HAP-1 (cell line): Measurements from ENCODE around the gene PITPNM3.
A peak's percentile ranks its signal among the peaks of the same experiment; 100 is the strongest.
"Not testable (repeated sequence)": the region's sequence is repeated elsewhere in the genome, so short reads cannot be mapped to it uniquely, and the experiment has no call there.

ENCODE experiments used
- DNase-seq, 2 experiments: peaks; one replicate each; pipeline ENCODE4 v3.0.0-alpha.2; 2016 to 2020; ENCODE audit warnings: low spot score in 2 of 2
- H3K27me3 ChIP-seq: fragments of 250-450 bp; sonication (Bioruptor Pico); 2 replicates; pipeline ENCODE4 v1.5.1; 2020; ENCODE audit warnings: low read depth, mild to moderate bottlenecking, moderate library complexity
- H3K36me3 ChIP-seq: fragments of 250-450 bp; sonication (Bioruptor Pico); replicated peaks from 2 replicates; pipeline ENCODE4 v1.5.1; 2020; ENCODE audit warnings: mild to moderate bottlenecking
- H3K4me1 ChIP-seq: fragments of 250-450 bp; sonication (Bioruptor Pico); 2 replicates; pipeline ENCODE4 v1.5.1; 2020; ENCODE audit warnings: mild to moderate bottlenecking
- H3K4me3 ChIP-seq: fragments of 250-450 bp; sonication (Bioruptor Pico); 2 replicates; pipeline ENCODE4 v1.5.1; 2020; ENCODE audit warnings: mild to moderate bottlenecking, moderate library complexity
- H3K9me3 ChIP-seq: fragments of 250-450 bp; sonication (Bioruptor Pico); 2 replicates; pipeline ENCODE4 v1.5.1; 2020; ENCODE audit warnings: mild to moderate bottlenecking, moderate library complexity
- in situ Hi-C: fragments of 300-500 bp; cut with MboI; formaldehyde crosslinking; loops from 3 replicates; pipeline ENCODE4 v1.14.3; 2020; ENCODE audit warnings: low sequenced_read_pairs, inconsistent platforms, mixed read lengths

PITPNM3 gene

DNA sequence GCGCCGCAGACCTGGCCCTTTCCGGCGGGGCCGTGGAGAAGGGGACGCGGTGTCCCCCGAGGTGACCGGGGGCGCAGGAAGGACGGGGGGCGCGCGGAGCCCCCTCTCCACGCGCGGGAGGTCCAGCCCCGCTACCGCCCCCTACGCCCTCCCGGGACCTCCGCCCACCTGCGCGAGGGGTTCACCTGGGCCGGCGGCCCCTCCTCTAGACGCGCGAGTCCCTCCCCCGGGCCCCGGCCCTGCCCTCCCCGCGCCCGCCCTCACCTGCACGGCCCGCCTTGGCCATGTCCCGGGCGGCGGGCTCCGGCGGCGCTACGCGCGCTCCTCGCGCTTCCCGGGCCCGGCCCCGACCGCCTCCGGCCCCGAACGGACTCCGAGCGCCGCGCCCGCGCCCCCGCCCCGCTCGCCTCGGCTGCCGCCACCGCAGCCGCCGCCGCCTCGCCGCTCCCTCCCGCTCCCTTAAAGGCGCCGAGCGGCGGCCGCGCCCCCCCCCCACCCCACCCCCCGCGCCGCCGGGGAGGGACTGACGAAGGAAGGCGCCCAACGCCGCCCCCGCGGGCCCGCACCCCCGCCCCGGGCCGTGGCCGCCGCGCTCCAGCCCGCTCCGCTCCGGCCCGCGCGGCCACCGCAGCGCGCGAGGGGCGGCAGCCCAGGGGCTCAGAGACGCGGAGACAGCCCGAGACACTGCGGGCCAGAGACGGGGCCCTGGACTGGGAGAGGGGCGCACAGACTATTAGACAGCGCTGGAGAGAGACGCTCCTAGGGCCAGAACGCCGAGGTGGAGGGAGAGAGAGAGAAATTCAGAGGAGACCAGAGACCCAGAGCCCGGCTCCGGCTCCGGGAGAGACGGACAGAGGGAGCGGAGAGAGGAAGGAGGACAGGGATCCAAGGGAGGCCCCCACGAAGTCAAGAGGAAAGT is at the start of gene PITPNM3:
TSS of gene PITPNM3 (minus strand) at position 435 of the 919 bp plus-strand sequence. CDS start at position 286, 149 bp downstream.
- no peak for DNase-seq
- Histone ChIP-seq H3K36me3 (no peaks in the 10 kb centered on the region), H3K27me3 (peaks cover 22% of the 10 kb centered on the region), H3K4me1 (no peaks in the 10 kb centered on the region), H3K4me3 (peak within 1 kb of the TSS; percentile 17), H3K9me3 (no peaks in the 10 kb centered on the region)
- in situ Hi-C loops = no loop called here

DNA sequence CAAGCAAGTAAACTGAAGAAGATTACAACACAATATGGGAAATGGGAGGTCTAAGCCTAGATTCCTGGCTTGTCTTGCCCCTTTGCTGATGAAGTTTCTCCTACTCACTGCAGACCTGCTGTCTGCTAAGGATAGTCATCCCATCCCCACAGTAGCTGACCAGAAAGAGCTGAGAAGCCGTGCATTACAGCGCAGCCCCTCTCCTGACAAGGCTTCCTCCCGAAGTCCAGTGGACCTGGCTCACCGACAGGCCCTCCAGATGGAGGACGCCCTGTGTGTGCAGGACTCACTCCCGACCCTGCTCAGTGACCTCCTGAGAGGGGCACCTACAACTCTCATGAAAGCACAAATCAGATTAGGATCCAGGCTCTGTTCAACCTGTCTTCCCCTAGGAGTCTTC is 48.8 kb upstream of the PITPNM3 start:
- H3K27me3 ChIP-seq = no peaks in the 10 kb centered on the region
- no peak for DNase-seq
- H3K9me3 ChIP-seq = no peaks in the 10 kb centered on the region

DNA sequence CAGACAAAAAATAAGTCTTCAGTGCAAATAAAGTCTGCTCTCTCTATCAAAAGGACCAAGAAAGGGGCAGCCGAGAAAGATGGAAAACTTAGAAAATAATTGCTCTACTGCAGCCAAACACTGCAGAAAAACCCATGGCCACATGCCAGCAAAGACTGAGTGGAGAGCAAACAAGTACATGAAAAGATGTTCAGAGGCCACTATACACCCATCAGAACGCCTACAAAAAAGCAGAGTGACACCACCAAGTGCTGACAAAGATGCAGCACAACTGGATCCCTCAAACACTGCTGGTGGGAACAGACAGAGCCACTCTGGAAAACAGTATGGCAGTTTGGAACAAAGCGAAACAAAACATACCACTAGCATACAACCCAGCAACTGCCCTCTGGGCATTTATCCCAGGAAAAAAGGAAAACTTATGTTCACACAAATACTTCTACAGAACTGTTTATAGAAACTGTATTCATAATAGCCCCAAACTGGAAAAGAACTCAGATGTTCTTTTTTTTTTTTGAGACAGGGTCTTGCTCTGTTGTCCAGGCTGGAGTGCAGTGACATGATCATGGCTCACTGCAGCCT is 47.5 kb upstream of the PITPNM3 start:
- Histone ChIP-seq H3K4me3 (no peak overlapping the region), H3K9me3 (no peaks in the 10 kb centered on the region), H3K36me3 (peaks cover 48% of the 10 kb centered on the region), H3K27me3 (no peaks in the 10 kb centered on the region), H3K4me1 (no peaks in the 10 kb centered on the region)
- in situ Hi-C loops = no loop called here
- DNase-seq = no peak

More for the DNA sequence above, 48.8 kb upstream of the PITPNM3 start:
- H3K4me3 ChIP-seq = no peak overlapping the region
- peaks cover 55% of the 10 kb centered on the region for H3K36me3 ChIP-seq
- in situ Hi-C loops = no loop called here
- no peaks in the 10 kb centered on the region for H3K4me1 ChIP-seq

DNA sequence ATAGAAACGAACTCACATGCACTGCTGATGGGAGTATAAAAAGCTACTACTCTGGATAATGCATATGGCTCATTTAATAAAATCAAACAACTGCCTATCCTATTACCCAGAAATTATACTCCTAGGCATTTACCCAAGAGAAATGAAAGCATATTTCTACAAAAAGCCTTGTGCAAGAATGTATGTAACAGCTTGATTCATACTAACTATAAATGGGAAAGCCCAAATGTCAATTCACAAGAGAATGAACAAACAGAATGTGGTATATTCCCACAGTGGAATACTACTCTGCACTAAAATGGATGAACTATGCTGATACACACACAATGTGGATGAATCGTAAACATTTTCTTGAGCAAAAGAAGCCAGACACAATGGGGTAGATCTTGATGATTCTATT is 45.8 kb upstream of the PITPNM3 start:
- Histone ChIP-seq H3K4me1 (no peaks in the 10 kb centered on the region), H3K36me3 (peaks cover 50% of the 10 kb centered on the region), H3K9me3 (no peaks in the 10 kb centered on the region), H3K4me3 (no peak overlapping the region), H3K27me3 (no peaks in the 10 kb centered on the region)
- no peak for DNase-seq
- in situ Hi-C loops = no loop called here

DNA sequence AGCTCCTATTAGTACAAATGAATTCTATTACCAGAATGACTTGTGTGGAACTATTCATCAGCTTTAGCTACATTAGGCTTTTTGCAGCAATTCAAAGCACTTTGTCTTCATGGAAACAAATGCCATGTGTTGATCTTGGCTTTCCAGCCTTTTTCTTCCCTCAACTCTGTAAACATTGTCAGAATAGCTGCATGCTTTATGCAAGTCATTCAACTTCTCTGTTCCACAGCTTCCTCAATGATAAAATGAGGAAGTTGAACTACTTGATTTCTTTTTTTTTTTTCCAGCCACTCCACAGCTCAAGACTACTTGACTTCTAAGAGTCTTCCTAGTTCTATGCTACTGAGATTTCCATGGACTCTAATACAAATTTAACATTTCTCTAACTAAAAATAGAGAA is 43.0 kb upstream of the PITPNM3 start:
- Histone ChIP-seq H3K9me3 (no peaks in the 10 kb centered on the region), H3K4me1 (no peaks in the 10 kb centered on the region), H3K36me3 (peaks cover 55% of the 10 kb centered on the region), H3K27me3 (no peaks in the 10 kb centered on the region), H3K4me3 (no peak overlapping the region)
- in situ Hi-C loops = no loop called here
- DNase-seq = no peak

DNA sequence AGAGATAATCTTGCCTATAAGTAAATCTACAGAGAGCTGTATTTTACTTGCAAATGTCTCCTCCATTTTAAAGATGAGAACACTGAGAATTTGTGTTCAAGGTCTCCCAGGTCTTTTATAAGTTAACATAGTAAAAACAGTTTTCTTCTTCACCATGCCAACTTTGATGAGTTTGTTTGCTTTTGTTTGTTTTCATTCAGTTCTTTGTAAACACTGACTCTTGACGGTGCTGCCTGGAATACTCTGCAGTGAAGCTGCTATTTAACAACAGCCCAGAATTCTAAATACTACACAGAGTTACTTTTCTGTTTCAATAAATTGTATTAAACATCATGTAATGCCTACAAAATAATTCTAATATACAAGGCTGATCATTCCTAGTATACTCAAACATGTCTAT is 41.4 kb upstream of the PITPNM3 start:
- Histone ChIP-seq H3K4me3 (no peak overlapping the region), H3K4me1 (no peaks in the 10 kb centered on the region), H3K36me3 (peaks cover 61% of the 10 kb centered on the region), H3K27me3 (no peaks in the 10 kb centered on the region), H3K9me3 (no peaks in the 10 kb centered on the region)
- no peak for DNase-seq
- in situ Hi-C loops = no loop called here

DNA sequence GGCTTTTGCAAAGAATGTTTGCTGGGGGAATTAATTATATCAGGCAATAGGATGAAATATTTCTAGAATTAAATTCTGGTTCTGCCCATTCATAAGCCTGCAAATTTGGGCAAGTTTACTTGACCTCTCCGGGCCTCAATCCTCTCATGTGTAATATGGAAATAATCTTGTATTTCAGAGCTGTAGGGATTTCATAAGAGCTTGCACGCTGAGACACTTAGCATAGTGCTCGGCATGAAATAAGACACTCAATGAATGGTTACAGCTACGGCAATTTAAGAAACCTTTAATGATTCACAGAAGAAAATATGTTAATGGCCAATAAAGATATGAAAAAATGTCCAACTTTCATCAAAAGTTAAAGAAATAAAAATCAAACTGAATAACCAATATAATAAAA is 40.6 kb upstream of the PITPNM3 start:
- no peak for DNase-seq
- no peaks in the 10 kb centered on the region for H3K4me1 ChIP-seq
- H3K4me3 ChIP-seq = no peak overlapping the region
- H3K27me3 ChIP-seq = no peaks in the 10 kb centered on the region
- in situ Hi-C loops = no loop called here
- peaks cover 59% of the 10 kb centered on the region for H3K36me3 ChIP-seq
- no peaks in the 10 kb centered on the region for H3K9me3 ChIP-seq

DNA sequence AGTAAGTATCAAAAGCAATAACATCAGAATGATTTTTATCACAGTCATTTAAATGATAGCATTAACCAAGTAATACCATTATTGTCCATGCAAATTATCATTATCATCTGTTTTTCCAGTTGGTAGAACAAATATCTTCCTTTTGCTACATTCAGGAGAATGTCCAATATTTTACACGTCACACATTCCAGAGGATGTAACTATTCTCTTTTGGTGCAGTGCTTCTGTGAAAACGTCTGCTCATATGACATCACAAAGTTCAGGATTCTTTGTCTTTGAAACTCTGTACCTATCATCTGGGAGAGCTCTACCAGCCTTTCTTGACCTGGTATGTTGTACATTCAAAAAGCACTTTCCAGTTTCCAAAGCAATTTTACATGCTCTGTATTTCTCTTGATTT is 40.2 kb upstream of the PITPNM3 start:
- H3K4me3 ChIP-seq = no peak overlapping the region
- H3K36me3 ChIP-seq = peaks cover 61% of the 10 kb centered on the region
- H3K9me3 ChIP-seq = no peaks in the 10 kb centered on the region
- in situ Hi-C loops = no loop called here
- DNase-seq = no peak
- no peaks in the 10 kb centered on the region for H3K27me3 ChIP-seq
- H3K4me1 ChIP-seq = no peaks in the 10 kb centered on the region

DNA sequence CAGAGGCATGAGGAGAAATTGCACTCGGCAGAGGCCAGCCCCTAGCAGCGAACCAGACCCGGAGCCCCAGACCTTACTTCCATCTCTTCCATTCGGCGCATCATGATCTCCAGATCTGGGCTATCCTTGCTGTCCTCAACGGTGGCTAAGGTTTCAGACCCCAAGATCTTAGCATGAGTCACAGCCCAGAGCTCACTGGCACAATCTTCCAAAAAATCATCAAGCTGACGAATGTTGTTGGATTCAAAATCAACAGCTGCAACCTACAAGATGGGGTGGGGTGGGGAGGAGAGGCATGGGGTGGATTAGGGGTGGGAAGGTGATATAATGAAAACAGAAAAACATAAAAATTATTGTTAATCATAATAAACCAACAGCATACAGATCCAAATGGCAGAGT is 39.7 kb upstream of the PITPNM3 start:
- DNase-seq = no peak
- Histone ChIP-seq H3K4me3 (no peak overlapping the region), H3K4me1 (no peaks in the 10 kb centered on the region), H3K9me3 (no peaks in the 10 kb centered on the region), H3K36me3 (peaks cover 62% of the 10 kb centered on the region), H3K27me3 (no peaks in the 10 kb centered on the region)
- in situ Hi-C loops = no loop called here

DNA sequence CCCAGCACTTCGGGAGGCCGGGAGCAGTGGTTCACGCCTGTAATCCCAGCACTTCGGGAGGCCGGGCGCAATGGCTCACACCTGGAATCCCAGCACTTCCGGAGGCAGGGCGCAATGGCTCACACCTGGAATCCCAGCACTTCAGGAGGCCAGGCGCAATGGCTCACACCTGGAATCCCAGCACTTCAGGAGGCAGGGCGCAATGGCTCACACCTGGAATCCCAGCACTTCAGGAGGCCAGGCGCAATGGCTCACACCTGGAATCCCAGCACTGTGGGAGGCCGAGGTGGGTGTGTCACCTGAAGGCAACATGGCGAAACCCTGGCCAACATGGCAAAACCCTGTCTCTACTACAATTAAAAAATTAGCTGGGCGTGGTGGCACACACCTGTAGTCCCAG is 37.0 kb upstream of the PITPNM3 start:
- H3K9me3 ChIP-seq, H3K4me3 ChIP-seq, H3K27me3 ChIP-seq, in situ Hi-C loops, DNase-seq, H3K4me1 ChIP-seq: not testable (repeated sequence)
- H3K36me3 ChIP-seq = peaks cover 65% of the 10 kb centered on the region

DNA sequence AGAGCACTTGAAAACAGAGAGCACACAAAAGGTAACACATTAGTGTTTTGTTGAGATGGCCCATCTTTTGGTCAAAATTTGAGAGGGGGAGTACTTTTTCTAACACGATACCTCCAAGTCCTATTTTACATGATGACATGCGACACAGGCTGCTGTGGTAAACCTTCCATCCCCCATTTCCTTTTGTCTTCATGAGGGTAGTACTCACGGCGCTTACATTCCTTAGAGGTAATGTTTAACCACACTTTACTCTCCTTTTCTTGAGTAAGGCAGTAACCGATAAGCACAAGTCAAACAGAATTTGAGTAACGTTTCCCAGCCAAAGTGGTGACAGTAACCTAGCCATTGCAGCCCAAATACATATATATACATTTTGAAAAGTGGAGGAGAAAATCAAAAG is 35.8 kb upstream of the PITPNM3 start:
- Histone ChIP-seq H3K4me1 (no peaks in the 10 kb centered on the region), H3K36me3 (peaks cover 64% of the 10 kb centered on the region), H3K4me3 (no peak overlapping the region), H3K27me3 (no peaks in the 10 kb centered on the region), H3K9me3 (no peaks in the 10 kb centered on the region)
- in situ Hi-C loops = no loop called here
- no peak for DNase-seq

DNA sequence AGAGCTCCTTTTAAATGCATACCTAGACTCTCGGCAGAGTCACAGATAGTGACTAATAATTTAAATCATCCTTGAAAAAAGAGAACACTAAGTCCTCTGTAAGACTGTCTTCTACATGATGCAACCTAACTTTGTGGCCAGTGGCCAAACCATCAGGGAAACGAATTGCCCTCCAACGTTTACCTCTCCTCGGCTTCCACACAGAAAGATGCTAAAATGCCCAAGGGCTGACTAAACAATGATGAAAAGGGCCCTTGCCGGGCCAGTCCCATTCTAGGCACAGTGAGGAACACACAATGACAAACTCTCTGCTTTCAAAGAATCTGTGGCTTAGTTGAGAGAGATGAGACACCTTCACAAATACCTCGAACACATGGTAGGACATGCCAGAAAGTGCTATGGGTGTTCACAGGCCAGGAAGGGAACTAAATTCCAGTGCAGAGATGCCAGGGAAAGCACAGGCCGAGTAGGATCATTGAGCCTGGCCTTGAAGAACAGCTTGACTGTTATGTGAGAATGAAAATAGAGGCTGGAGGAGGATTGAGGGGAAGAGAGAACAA is 35.3 kb upstream of the PITPNM3 start:
- H3K9me3 ChIP-seq = no peaks in the 10 kb centered on the region
- H3K36me3 ChIP-seq = peaks cover 63% of the 10 kb centered on the region
- no peak for DNase-seq
- no peaks in the 10 kb centered on the region for H3K4me1 ChIP-seq
- H3K4me3 ChIP-seq = no peak overlapping the region
- no peaks in the 10 kb centered on the region for H3K27me3 ChIP-seq
- in situ Hi-C loops = no loop called here

DNA sequence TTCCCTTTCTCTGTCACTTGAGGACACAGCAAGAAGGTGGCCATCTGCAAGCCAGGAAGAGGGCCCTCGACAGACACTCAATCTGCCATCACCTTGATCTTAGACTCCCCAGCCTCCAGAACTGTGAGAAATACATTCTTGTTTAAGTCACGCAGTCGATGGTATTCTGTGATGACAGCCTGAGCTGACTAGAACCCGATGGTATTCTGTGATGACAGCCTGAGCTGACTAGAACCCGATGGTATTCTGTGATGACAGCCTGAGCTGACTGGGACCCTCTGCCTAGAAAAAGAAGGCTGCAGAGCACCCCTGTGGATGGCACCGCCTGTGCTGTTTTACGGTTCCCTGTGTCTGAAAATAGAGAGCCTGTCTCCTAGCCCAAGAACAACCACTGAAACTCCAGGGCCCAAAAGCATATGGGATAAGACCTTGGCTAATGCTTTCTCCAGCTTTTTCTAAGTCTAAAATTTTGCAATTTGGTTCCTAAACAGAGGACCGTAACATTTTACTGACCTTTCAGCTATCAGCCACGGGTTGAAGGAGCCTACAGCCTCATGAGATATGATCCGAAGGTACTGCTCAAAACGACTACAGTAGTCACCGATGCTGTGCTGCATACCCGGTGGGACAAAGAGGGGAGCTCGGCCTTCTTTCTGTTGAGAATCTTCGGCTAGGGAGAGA is 33.1 kb upstream of the PITPNM3 start:
- H3K4me1 ChIP-seq = no peaks in the 10 kb centered on the region
- peaks cover 65% of the 10 kb centered on the region for H3K36me3 ChIP-seq
- H3K27me3 ChIP-seq = no peaks in the 10 kb centered on the region
- in situ Hi-C loops = no loop called here
- no peak overlapping the region for H3K4me3 ChIP-seq
- no peaks in the 10 kb centered on the region for H3K9me3 ChIP-seq
- DNase-seq = no peak

DNA sequence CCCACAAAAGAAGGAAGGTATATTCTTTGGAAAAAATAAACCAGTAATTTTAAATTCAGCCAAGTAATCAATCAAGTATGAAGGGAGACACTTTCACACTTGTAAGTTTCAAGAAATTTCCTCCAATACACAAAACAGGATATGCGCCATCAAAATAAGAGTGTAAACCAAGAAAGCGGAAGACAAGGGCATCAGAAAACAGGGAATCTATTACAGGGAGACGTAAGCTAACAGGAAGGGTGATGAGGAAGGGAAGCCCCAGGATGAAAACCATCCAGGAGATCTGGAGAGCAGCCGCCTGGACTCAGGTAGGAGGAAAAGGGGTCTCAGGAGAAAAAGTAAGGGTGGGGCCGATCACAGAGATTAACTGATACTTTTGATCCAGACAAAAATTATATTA is 31.8 kb upstream of the PITPNM3 start:
- no peaks in the 10 kb centered on the region for H3K4me1 ChIP-seq
- H3K9me3 ChIP-seq = no peaks in the 10 kb centered on the region
- H3K36me3 ChIP-seq = peaks cover 65% of the 10 kb centered on the region
- DNase-seq = no peak
- H3K4me3 ChIP-seq = no peak overlapping the region
- no peaks in the 10 kb centered on the region for H3K27me3 ChIP-seq
- in situ Hi-C loops = no loop called here
